ENCODE data around the gene MED9. TPM values are rescaled to one million over a fixed set of nuclear protein-coding genes. Genes with fewer than 3 reads are reported as not detected.

The MED9 gene
- total RNA-seq, 1 donor from 2014 or later, result 13.8 TPM

- Histone ChIP-seq H3K36me3 (no peaks in the 10 kb centered on the region), H3K9me3 (no peaks in the 10 kb centered on the region), H3K27me3 (no peaks in the 10 kb centered on the region), H3K27ac (no peak overlapping the region), H3K4me1 (peaks cover 7% of the 10 kb centered on the region), H3K4me3 (no peak overlapping the region)
- TF ChIP-seq CTCF (IDR thresholded peaks at IDR 0.05), result no peak
- ATAC-seq (no peak), DNase-seq (no peak)
- intact Hi-C loops (cut with DNase I), result no loop called here
Measured at GRCh38 chr17:17540935-17541639, 64.3 kb downstream of the MED9 start.

- Histone ChIP-seq H3K9me3 (no peaks in the 10 kb centered on the region), H3K36me3 (no peaks in the 10 kb centered on the region), H3K27ac (no peak overlapping the region), H3K27me3 (no peaks in the 10 kb centered on the region), H3K4me3 (no peak overlapping the region), H3K4me1 (peaks cover 7% of the 10 kb centered on the region)
- no peak for DNase-seq
- no peak for ATAC-seq
- no peak for TF ChIP-seq CTCF (IDR thresholded peaks at IDR 0.05)
- intact Hi-C loops (cut with DNase I), result no loop called here
Measured at GRCh38 chr17:17541640-17542001, 64.8 kb downstream of the MED9 start.

Other genes starting within 250 kb of the MED9 start
- gene FLCN, start 239.8 kb upstream of the MED9 start, total RNA-seq, result 106 TPM
- 47.1 TPM for gene COPS3, start 195.8 kb upstream of the MED9 start, total RNA-seq
- 1.9 TPM for gene NT5M, start 173.6 kb upstream of the MED9 start, total RNA-seq
- gene RASD1, start 19.4 kb downstream of the MED9 start, total RNA-seq, result 39.2 TPM
- 29.6 TPM for gene PEMT, start 114.7 kb downstream of the MED9 start, total RNA-seq
- gene RAI1, start 204.5 kb downstream of the MED9 start, total RNA-seq, result 38.1 TPM

All from upper lobe of right lung (tissue), 1 donor.